Measurements from ENCODE around the gene AKAP3.
A peak's percentile ranks its signal among the peaks of the same experiment; 100 is the strongest.

AKAP3 gene

GRCh38 chr12:4648501-4649357 lies at the start of gene AKAP3, which contains the start of gene NDUFA9:
AKAP3 (minus strand) TSS chr12:4649051; CDS start chr12:4638196, 10,855 bp downstream.
NDUFA9 (plus strand) TSS chr12:4649114; CDS start chr12:4649127, 13 bp downstream.
- DNase-seq: peak; percentile 82

DNA sequence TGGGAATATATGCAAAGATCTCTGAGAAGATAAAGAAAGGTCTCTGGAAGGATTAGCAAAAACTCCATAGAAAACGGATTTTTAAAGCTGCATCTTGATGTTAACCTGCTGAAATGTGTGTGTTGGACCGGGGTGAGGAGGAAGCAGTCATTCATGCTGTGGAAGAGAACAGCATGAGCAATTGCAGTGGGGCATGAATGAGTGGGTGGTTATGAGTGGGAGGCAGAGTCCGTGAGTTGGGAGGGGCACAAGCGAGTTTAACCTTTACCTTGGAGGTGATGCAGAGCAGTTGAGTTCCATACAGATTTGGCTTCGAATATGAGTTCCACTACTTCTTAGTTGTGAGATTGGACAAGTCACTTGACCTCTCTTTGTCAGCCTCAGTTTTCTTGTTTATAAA lies 41.9 kb upstream of the AKAP3 start:
- DNase-seq: no peak

DNA sequence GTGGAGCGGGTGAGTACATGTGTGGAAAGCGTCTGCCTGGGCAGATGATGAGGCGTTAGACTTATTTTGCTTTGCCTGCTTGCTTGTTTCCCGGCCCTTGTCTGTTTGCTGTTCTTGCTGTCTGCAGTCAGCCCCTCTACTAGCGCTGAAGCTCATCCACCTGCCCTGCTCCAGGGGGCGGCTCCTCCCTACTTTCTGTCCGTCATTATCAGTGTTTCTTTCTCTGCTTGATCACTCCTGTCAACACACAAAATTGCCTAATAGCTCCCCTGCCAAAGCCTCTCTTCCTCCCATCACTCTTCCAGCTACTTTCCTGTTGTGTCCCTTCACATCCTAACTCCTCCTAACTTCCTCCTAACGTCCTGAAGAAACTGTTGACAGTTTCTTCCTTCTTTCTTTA lies 36.5 kb upstream of the AKAP3 start:
- no peak for DNase-seq

DNA sequence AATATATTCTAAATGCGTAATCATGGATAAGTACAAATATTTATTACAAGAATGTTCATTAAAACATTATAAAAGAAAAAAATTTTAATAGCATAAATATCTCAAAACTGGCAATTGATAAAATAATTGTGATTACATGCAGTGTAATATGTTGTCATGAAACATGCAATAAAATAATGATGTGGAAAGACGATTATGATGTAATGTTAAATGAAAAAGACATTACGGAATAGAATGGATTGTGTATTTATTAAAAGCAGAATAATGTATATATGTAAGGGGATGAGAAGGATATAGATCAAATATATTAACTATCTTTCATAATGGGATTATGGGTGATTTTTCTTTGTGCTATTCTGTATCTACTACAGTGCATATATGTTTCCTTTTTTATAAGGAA lies 32.9 kb upstream of the AKAP3 start:
- DNase-seq: no peak

- no peak for DNase-seq
Measured at GRCh38 chr12:4679711-4680110, 30.9 kb upstream of the AKAP3 start.

DNA sequence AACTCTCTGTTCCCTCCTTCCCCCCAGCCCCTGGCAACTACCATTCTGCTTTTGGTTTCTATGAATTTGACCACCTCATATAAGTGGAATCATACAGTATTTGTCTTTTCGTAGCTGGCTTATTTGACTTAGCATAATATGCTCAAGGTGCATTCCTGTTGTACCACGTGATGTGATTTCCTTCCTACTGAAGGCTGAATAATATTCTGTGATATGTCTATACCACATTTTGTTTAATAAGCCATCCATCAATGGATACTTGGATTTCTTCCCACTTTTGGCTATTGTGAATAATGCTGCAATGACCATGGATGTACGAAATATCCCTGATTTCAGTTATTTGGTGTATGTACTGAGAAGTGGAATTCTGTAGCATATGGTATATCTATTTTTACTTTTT lies 16.4 kb upstream of the AKAP3 start:
- no peak for DNase-seq

GRCh38 chr12:4663971-4664505 lies 15.2 kb upstream of the AKAP3 start:
- DNase-seq: no peak

DNA sequence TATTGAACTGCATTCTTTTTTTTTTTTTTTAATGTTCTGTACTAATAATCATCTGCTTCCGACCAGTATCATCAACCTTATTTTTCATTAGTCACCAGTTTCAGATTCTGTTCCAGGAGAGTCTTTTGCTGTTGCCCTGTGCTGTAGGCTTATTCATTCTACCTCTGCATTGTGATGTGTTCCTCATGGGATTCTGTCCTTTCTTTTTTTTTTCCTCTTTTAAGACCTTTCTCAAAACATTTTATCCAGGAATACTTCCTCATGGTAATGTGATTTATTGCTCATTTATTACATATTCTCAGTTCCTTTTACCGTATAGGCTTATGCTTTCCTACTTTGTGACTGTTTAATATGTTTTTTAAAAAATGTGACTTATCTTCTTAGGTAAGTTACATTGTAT lies 4.8 kb upstream of the AKAP3 start:
- no peak for DNase-seq

DNA sequence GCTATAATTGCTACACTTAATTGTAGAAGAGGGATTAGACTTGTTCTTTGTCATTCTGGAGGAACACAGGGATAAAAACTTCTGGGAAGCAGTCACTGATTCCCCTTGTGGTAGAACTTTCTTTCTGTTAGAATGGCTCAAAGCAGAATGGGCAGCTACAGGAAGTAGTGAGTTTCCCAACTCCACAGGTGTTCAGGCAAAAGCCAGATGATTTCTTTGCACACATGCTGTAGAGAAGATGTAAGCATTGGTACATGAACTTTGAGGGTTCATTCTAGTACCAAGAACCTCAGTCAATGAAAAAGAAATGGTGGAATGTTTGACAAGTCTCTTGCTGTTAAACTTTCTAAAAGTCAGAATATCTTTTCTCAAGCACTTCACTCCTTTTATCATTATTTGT lies 4.4 kb upstream of the AKAP3 start:
- no peak for DNase-seq

DNA sequence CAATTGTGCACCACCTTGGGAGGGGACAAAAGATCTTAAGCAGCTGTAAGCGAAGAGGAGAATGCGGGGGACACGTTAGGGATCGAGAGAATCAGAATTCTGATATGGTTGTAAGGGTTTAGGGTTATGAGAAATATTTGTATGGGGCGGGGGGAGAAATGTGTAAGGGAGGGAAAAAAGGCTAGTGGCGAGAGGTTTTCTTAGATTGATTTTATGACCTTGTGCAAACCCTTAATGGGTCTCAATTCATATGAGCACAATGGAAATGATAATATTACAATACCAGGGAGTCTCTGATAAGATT lies 459 bp upstream of the AKAP3 start:
- DNase-seq: no peak

- DNase-seq: no peak
Measured at GRCh38 chr12:4648104-4648500, 749 bp downstream of the AKAP3 start.

GRCh38 chr12:4645023-4645422 lies 3.8 kb downstream of the AKAP3 start:
- no peak for DNase-seq

DNA sequence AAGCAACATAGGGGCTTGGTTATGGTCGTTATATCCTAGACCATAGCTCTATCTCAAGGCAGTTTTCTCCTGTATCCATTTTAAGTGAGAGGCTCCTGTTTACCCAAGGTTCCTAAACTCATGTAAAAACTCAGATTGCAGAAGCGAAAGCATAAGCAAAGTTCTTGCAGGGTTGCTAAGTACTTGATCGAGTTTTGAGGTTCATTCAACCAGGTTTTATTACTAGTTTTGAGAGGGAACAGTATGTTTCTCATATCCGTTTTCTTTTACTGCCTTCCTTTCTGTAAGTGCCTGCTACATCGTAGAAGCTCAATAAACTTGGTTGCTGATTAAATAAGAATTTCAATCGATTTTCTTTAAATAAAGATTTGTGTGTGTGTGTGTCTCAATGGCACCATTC lies 5.1 kb downstream of the AKAP3 start:
- no peak for DNase-seq

GRCh38 chr12:4630262-4630661 lies 18.6 kb downstream of the AKAP3 start:
- no peak for DNase-seq

DNA sequence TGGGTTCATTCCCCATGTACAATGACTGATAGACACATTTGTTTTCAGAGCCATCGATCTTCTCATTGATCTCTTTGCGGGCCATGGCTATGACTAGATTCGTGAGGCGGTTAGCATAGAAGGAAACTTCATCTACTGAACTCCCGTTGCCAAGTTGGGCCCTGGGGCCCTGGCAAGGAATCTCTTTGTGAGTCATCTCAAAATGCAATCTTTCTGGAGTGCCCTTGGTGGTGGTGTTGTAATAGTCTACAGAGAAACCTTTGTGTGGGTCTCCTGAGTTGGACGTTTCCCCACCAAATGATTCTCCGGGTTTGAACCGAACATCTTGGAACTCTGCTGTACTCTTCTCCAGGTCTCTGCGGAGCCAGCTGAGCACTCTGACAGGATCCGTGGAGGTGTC lies 20.4 kb downstream of the AKAP3 start:
- DNase-seq: no peak

- DNase-seq: no peak
Measured at GRCh38 chr12:4626543-4626942, 22.3 kb downstream of the AKAP3 start.

- DNase-seq: no peak
Measured at GRCh38 chr12:4621511-4621910, 27.3 kb downstream of the AKAP3 start.

- no peak for DNase-seq
Measured at GRCh38 chr12:4615667-4616066, 33.2 kb downstream of the AKAP3 start.

GRCh38 chr12:4610481-4610880 lies 38.4 kb downstream of the AKAP3 start:
- DNase-seq: no peak

GRCh38 chr12:4609071-4609470 lies 39.8 kb downstream of the AKAP3 start:
- no peak for DNase-seq

GRCh38 chr12:4607056-4607455 lies 41.8 kb downstream of the AKAP3 start:
- no peak for DNase-seq

- peak; percentile 84 for DNase-seq
Measured at GRCh38 chr12:4604684-4605193, 44.1 kb downstream of the AKAP3 start.

GRCh38 chr12:4603946-4604345 lies 44.9 kb downstream of the AKAP3 start:
- DNase-seq: no peak

- no peak for DNase-seq
Measured at GRCh38 chr12:4603421-4603820, 45.4 kb downstream of the AKAP3 start.

DNA sequence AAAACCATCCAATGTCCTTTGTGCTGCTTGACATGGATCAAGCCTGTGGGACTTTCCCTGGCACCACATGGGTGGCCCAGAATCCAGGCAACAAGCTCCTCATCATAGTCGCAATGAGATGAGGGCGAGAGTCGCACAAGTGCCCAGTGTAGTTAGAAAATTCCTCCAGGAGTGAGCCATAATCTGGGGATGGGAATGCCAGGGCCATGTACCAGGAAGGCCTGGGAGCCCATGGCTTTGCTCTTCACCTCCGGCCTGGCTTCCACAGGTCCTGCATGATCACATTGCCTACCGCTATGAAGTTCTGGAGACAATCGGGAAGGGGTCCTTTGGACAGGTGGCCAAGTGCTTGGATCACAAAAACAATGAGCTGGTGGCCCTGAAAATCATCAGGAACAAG lies 53.0 kb downstream of the AKAP3 start:
- DNase-seq: no peak

Data from CD4-positive, alpha-beta T cell treated with Interleukin-4 for 4 hours (primary cell).